ENCODE results near the gene INPP5A. TPM values are rescaled to one million over a fixed set of nuclear protein-coding genes. Genes with fewer than 3 reads are reported as not detected.
A peak's percentile ranks its signal among the peaks of the same experiment; 100 is the strongest.

The INPP5A gene
- polyA plus RNA-seq, 3 donors from 2014 or later = 0.30 to 1.7 (median 0.48) TPM

DNA sequence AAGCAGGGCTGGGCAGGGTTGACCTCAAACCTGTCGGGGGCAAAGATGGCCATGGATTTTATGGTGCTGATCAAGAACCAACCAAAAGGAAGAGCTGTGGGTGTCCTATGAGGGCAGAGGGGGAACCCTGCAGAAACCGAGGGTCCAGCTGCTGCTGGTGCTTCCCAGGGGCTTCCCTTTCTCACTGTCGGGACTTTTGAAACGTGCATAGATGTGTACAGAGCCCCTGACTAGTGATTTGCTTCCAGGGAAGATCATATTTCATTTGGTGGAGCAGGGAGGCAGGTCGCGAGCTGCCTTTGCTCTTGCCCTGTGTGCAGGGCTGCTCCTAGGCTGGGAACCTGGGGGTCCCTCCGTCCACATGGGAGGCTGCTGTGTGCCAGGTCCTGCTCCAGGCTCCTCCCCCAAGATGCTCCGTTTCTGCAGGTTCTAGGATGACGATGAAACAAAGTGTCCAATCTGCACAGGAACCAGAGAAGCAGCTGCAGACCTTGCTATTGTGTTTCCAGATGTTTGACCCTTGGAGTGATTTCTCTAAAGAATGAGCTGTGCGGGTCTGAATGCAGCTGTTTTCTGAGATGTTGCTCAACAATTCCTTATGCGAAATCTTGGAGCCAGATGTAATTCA is 9.4 kb upstream of the INPP5A start:
- no peak overlapping the region for H3K27ac Mint-ChIP-seq
- peaks cover 2 to 9% (median 7%) of the 10 kb centered on the region in 6 donors for H3K9me3 Mint-ChIP-seq
- H3K27me3 Mint-ChIP-seq (ENCODE audit: low read depth in 3 of 3) = peaks cover 0 to 8% (median 7%) of the 10 kb centered on the region in 3 donors
- H3K36me3 Mint-ChIP-seq = peaks cover 0 to 5% (median 4%) of the 10 kb centered on the region in 3 donors
- H3K4me1 Mint-ChIP-seq = no peaks in the 10 kb centered on the region
- no peak for DNase-seq
- H3K4me3 Mint-ChIP-seq = no peak overlapping the region

GRCh38 chr10:132532179-132532578 is 5.4 kb upstream of the INPP5A start:
- peaks cover 2 to 9% (median 7%) of the 10 kb centered on the region in 6 donors for H3K9me3 Mint-ChIP-seq
- H3K27me3 Mint-ChIP-seq (ENCODE audit: low read depth in 3 of 3) = peaks cover 0 to 7% (median 3%) of the 10 kb centered on the region in 3 donors
- peaks cover 4 to 6% of the 10 kb centered on the region in 2 donors for H3K4me1 Mint-ChIP-seq
- H3K36me3 Mint-ChIP-seq = peaks cover 0 to 5% (median 4%) of the 10 kb centered on the region in 3 donors
- H3K4me3 Mint-ChIP-seq = no peak overlapping the region
- H3K27ac Mint-ChIP-seq = no peak overlapping the region
- DNase-seq = no peak

- Mint-ChIP-seq H3K9me3 (peaks cover 2 to 9% (median 7%) of the 10 kb centered on the region in 6 donors), H3K27me3 (ENCODE audit: low read depth in 3 of 3) (peaks cover 0 to 7% (median 5%) of the 10 kb centered on the region in 3 donors), H3K36me3 (peaks cover 0 to 5% (median 4%) of the 10 kb centered on the region in 3 donors), H3K4me3 (no peak overlapping the region), H3K4me1 (peaks cover 4 to 6% of the 10 kb centered on the region in 2 donors), H3K27ac (no peak overlapping the region)
- no peak for DNase-seq
Observed at GRCh38 chr10:132532749-132533560, 4.6 kb upstream of the INPP5A start.

DNA sequence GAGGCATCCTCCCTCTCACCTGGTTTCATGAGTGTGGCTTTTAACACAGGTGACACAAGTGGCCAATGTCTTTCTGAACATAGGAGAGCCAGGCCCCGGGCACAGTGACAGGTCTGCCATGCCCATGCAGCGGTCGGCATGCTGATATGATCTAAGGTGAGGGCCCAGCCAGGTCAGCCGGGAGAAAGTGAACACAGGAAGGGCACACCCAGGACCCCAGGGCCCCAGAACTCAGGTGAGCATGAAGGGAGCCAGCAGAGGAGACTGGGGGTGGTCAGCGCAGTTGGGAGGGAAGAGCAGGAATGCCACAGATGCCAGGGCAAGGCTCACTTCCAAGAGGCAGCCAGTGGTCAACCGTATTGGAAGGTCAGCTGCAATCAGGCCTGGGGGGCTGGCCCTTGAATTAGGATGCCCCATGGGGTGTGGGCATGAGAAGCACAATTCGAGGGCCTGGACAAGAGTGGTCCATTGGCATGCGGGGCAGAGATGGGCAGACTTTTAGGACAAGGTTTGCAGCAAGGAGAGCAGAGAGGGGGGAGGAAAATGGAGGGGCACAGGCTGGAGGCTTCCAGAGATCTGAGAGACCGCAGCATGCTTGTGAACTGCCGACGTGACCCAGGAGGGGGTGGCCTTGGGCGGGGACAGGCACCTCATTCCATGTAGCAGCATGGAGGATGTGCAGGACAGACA is 3.9 kb upstream of the INPP5A start:
- Mint-ChIP-seq H3K36me3 (peaks cover 0 to 5% (median 4%) of the 10 kb centered on the region in 3 donors), H3K4me3 (no peak overlapping the region), H3K27ac (no peak overlapping the region), H3K9me3 (peaks cover 2 to 9% (median 7%) of the 10 kb centered on the region in 6 donors), H3K27me3 (ENCODE audit: low read depth in 3 of 3) (peaks cover 0 to 7% (median 4%) of the 10 kb centered on the region in 3 donors), H3K4me1 (peaks cover 9 to 13% of the 10 kb centered on the region in 2 donors)
- DNase-seq = no peak

DNA sequence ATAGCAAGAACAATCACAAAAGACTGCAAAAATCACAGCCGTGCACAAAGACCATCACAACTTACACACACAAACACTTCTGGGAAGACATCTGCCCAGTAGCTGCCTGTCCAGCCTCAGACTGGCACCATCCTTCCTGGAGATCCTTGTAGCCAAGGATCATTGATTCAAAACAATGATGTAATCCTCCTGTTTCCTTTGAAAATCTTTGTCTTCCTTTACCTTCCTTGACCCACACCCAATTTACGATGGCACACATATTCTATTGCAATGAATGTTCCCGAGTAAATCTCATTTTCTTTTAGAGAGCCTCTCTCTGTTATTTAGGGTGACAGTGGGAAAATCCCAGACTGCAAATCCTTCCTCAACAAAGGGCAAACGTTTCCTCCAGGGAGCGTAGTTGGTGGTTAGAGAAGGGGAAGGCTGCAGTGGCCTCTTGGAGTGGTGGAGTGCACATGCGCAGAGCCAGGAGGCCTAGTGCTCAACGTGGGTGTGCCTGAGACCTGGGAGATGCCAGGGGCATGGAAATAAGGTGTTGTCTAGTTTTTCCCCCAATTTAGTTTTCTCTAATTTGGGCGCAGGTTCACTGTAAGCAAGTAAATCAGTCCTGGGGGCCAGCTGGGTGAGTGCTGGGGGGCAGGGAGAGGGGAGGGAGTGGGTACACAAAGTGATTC is 3.1 kb upstream of the INPP5A start:
- Mint-ChIP-seq H3K4me1 (peaks cover 17 to 20% of the 10 kb centered on the region in 2 donors), H3K27me3 (ENCODE audit: low read depth in 3 of 3) (peaks cover 0 to 9% (median 4%) of the 10 kb centered on the region in 3 donors), H3K27ac (peak overlapping the region in 2 of 6 donors; percentile 23 to 78), H3K36me3 (peaks cover 0 to 5% (median 4%) of the 10 kb centered on the region in 3 donors), H3K4me3 (peak overlapping the region in 2 of 5 donors; percentile 2 to 64), H3K9me3 (peaks cover 2 to 9% (median 7%) of the 10 kb centered on the region in 6 donors)
- no peak for DNase-seq

DNA sequence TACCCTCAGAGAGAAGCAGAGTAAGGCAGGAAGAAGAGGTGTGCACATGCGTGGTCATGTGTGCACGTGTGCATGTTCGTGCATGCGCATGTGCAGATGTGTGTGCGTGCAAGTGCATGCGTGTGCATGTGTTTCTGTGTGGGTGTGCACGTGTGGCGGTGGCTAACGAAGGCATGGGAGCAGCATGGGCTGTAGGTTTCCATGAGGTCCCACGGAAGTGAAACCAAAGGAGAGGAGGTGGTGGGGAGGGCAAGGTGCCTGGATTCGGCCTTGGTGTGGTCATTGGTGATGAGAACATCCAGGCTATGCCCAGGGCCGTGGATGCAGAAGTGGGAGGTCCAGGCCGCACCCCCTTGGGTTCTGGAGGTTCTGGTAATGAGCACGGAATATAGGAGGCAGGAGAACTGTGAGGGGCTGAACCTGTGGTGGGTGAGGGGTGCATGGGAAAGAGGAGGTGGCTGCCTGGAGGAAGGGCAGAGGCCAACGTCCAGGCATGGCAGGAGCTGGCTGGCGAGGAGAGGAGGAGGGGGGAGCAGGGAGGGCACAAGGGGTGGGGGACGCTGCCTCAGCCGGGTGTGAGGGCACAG is 2.4 kb upstream of the INPP5A start:
- peaks cover 2 to 8% (median 7%) of the 10 kb centered on the region in 6 donors for H3K9me3 Mint-ChIP-seq
- H3K27me3 Mint-ChIP-seq (ENCODE audit: low read depth in 3 of 3) = peaks cover 0 to 9% (median 4%) of the 10 kb centered on the region in 3 donors
- H3K36me3 Mint-ChIP-seq = peaks cover 0 to 5% (median 4%) of the 10 kb centered on the region in 3 donors
- H3K4me1 Mint-ChIP-seq = peaks cover 24 to 26% of the 10 kb centered on the region in 2 donors
- no peak for DNase-seq
- H3K4me3 Mint-ChIP-seq = peak overlapping the region in 3 of 5 donors; percentile 2 to 64 (median 31)
- H3K27ac Mint-ChIP-seq = peak overlapping the region in 3 of 6 donors; percentile 24 to 78 (median 46)

- DNase-seq = no peak
- Mint-ChIP-seq H3K9me3 (peaks cover 2 to 8% (median 5%) of the 10 kb centered on the region in 6 donors), H3K27ac (peak overlapping the region in 4 of 6 donors; percentile 13 to 70 (median 58)), H3K36me3 (peaks cover 0 to 5% (median 4%) of the 10 kb centered on the region in 3 donors), H3K27me3 (ENCODE audit: low read depth in 3 of 3) (peaks cover 0 to 9% (median 4%) of the 10 kb centered on the region in 3 donors), H3K4me1 (peaks cover 36 to 38% of the 10 kb centered on the region in 2 donors), H3K4me3 (peak overlapping the region; percentile 63 to 81 (median 67))
Observed at GRCh38 chr10:132536241-132536876, 1.2 kb upstream of the INPP5A start.

GRCh38 chr10:132536877-132537683 is 507 bp upstream of the INPP5A start:
- peaks cover 0 to 3% (median 0%) of the 10 kb centered on the region in 6 donors for H3K9me3 Mint-ChIP-seq
- H3K36me3 Mint-ChIP-seq = no peaks in the 10 kb centered on the region
- peaks cover 0 to 9% (median 4%) of the 10 kb centered on the region in 3 donors for H3K27me3 Mint-ChIP-seq (ENCODE audit: low read depth in 3 of 3)
- peak; percentile 100 for DNase-seq
- peak overlapping the region in 3 of 6 donors; percentile 13 to 69 (median 68) for H3K27ac Mint-ChIP-seq
- H3K4me3 Mint-ChIP-seq = peak overlapping the region; percentile 66 to 81 (median 72)
- H3K4me1 Mint-ChIP-seq = peaks cover 38 to 39% of the 10 kb centered on the region in 2 donors

DNA sequence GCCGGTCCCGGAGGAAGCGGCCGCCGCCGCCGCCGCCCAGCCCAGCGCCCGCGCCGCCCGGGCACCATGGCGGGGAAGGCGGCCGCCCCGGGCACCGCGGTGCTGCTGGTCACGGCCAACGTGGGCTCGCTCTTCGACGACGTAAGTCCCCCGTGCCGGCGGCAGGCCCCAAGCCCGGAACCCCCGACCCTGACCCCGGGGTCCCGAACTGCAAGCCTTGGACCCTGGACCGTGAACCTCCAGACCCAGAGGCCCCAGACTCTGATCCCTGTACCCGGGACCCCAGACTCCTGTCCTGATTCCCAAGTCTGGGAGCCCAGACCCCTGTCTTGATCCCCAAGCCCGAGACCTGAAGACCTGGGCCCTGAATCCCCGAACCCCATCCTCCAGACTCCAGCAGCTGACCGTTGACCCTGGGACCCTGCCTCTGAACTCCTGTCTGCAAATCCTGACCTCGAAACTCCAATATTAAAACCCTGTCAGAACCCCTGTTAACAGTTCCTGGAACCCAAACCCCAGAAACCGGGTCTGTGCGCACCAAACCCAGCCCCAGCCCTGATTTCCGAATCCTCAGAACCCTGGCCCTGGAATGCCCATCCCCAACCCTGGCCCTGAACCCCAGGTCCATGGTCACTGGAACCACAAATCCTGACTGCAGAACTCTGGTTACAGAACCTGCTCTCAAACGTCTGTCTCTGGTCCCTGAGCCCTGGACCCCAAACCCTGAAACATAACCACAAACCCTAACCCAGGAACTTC is 623 bp downstream of the INPP5A start:
- peaks cover 38 to 46% of the 10 kb centered on the region in 2 donors for H3K4me1 Mint-ChIP-seq
- no peak for DNase-seq
- peak overlapping the region; percentile 85 to 91 (median 89) for H3K4me3 Mint-ChIP-seq

DNA sequence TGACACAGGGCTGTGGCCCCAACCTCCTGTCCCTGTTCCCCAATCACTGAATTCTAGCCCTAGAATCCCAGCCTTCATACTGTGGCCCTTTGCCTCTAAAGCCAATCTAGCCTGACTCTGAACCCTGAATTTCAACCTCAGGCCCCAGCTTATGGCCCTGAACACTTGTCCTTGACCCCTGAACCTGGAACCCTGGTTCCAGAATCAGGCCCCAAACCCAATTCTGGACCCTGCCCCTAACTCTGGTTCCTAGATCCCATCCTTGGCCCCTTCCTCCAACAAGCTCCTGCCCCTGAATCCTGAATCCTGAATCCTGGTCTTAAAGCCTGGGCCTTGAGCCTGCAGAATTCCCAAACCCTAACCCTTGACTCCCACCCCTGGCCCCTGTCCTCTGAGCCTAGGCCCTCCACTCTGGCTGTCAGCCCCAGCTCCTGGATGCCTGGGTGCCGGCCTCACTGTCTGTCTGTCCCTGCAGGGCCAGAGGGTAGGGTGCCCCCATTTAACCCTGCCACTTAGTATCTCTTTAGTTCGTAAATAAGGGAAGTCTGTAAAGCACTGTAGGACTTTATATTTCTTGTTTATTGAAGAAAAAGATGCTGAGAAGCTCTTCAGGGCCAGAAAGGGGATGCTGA is 1.3 kb downstream of the INPP5A start:
- H3K27ac Mint-ChIP-seq = peak overlapping the region; percentile 62 to 89 (median 86)
- H3K27me3 Mint-ChIP-seq (ENCODE audit: low read depth in 3 of 3) = peaks cover 2 to 12% (median 3%) of the 10 kb centered on the region in 3 donors
- H3K36me3 Mint-ChIP-seq = peaks cover 0 to 4% (median 0%) of the 10 kb centered on the region in 3 donors
- no peaks in the 10 kb centered on the region for H3K9me3 Mint-ChIP-seq
- H3K4me1 Mint-ChIP-seq = peaks cover 38 to 51% of the 10 kb centered on the region in 2 donors
- no peak for DNase-seq
- H3K4me3 Mint-ChIP-seq = peak overlapping the region; percentile 85 to 91 (median 89)

More for the DNA sequence above, 623 bp downstream of the INPP5A start:
- Mint-ChIP-seq H3K27ac (peak overlapping the region; percentile 62 to 89 (median 86)), H3K9me3 (no peaks in the 10 kb centered on the region), H3K36me3 (peaks cover 0 to 4% (median 0%) of the 10 kb centered on the region in 3 donors), H3K27me3 (ENCODE audit: low read depth in 3 of 3) (peaks cover 2 to 12% (median 4%) of the 10 kb centered on the region in 3 donors)
